Left ventricle myocardium inferior (tissue), 1 donor: ENCODE data around the gene SLC66A1. TPM values are rescaled to one million over a fixed set of nuclear protein-coding genes. Genes with fewer than 3 reads are reported as not detected.

Experiments used
- DNase-seq: peaks from one replicate; pipeline ENCODE4 v3.0.0-alpha.2; 2020
- H3K27ac ChIP-seq: fragments of 200-600 bp; replicated peaks from 2 replicates; pipeline ENCODE4 v1.8.0; 2021
- H3K27me3 ChIP-seq: fragments of 200-600 bp; 2 replicates; pipeline ENCODE4 v1.8.0; 2021; ENCODE audit warnings: low read depth
- H3K36me3 ChIP-seq: fragments of 200-600 bp; 2 replicates; pipeline ENCODE4 v1.8.0; 2021
- H3K4me1 ChIP-seq: fragments of 200-600 bp; 2 replicates; pipeline ENCODE4 v1.8.0; 2021
- H3K4me3 ChIP-seq: fragments of 200-600 bp; 2 replicates; pipeline ENCODE4 v1.8.0; 2021; ENCODE audit warnings: mild to moderate bottlenecking, moderate library complexity
- H3K9me3 ChIP-seq: fragments of 200-600 bp; replicated peaks from 2 replicates; pipeline ENCODE4 v1.8.0; 2021
- intact Hi-C: fragments of 100-400 bp; cut with micrococcal nuclease; formaldehyde crosslinking; loops from one replicate; pipeline ENCODE4 v1.11.0; 2022
- total RNA-seq: library from RNA; stranded (reverse); fragmentation: NEBNext Ultra II Directional; extraction: Animal tissue kit (Norgen Biotek cat#: 25700); gene quantifications from one replicate; pipeline ENCODE4 v1.2.1, GENCODE V29; 2021
- TF ChIP-seq, protein P1 (sequence below): fragments of 200-600 bp; IDR thresholded peaks from 2 replicates; pipeline ENCODE4 v1.8.0; 2021; ENCODE audit warnings: antibody characterized with exemption, mild to moderate bottlenecking, borderline replicate concordance
- donor health status: DM: no; HTN: yes; CAD: no; lungs with severe emphysema.

SLC66A1 gene
- total RNA-seq, 1 donor from 2014 or later = 5.8 TPM

DNA sequence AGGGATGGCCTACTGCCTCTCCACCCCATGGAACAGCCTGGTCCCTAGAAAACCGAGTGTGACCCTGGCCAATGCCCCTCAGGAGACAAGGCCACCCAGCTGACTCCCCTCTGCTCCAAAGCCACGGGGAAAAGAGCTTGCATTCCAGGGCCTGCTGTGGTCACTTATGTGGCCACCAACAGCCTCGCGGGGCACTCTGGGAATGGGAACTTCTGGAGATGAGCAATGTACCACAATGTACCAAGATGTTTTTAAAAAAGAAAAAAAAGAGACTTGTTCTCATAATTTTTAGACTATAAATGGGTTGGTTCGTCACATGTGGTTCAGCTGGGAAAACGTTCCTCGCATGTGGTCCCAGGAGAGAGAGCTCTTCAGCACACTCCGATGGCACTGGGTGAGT lies 62.8 kb downstream of the SLC66A1 start:
- Histone ChIP-seq H3K36me3 (peaks cover 47% of the 10 kb centered on the region), H3K27me3 (no peaks in the 10 kb centered on the region), H3K27ac (peak overlapping the region; percentile 65), H3K9me3 (no peaks in the 10 kb centered on the region), H3K4me1 (peaks cover 66% of the 10 kb centered on the region), H3K4me3 (no peak overlapping the region)
- TF ChIP-seq, protein P1, sequence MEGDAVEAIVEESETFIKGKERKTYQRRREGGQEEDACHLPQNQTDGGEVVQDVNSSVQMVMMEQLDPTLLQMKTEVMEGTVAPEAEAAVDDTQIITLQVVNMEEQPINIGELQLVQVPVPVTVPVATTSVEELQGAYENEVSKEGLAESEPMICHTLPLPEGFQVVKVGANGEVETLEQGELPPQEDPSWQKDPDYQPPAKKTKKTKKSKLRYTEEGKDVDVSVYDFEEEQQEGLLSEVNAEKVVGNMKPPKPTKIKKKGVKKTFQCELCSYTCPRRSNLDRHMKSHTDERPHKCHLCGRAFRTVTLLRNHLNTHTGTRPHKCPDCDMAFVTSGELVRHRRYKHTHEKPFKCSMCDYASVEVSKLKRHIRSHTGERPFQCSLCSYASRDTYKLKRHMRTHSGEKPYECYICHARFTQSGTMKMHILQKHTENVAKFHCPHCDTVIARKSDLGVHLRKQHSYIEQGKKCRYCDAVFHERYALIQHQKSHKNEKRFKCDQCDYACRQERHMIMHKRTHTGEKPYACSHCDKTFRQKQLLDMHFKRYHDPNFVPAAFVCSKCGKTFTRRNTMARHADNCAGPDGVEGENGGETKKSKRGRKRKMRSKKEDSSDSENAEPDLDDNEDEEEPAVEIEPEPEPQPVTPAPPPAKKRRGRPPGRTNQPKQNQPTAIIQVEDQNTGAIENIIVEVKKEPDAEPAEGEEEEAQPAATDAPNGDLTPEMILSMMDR = no peak
- DNase-seq = no peak
- intact Hi-C loops = no loop called here

DNA sequence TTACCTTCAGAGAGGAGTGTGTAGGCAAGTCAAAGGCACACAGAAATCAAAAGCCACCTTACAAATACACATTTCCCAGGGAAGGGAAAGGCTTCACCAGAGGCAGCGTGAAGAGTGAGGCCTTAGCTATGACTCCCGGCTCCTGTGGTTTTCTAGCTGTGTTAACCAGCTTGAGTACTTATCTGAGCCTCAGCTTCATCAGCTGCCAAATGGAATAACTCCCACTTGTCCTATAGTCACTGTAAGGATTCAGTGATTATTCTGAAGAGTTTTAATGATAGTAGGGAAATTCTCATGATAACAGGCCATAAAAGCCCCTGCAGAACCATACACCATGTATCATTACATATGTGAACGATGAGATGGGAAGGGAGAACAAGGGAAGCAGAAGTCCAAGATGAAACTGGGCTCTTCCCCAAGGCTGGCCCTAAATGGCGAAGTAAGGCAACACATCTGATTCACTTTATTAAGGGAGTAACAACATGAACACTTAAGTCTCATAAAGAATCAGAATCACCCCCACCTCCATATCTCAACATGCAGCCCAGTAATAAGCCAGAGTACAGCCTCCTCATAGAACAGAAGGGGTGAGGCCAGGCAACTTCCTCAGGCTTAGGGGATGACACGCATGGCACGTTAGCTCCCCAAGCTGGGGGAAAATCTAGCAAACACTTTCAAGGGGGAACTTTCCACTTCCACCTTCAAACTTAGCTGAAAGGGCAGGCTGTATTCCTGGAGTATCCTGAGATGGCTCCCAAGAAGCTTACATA lies 63.7 kb downstream of the SLC66A1 start:
- no peaks in the 10 kb centered on the region for H3K27me3 ChIP-seq
- H3K9me3 ChIP-seq = no peaks in the 10 kb centered on the region
- intact Hi-C loops = no loop called here
- H3K4me3 ChIP-seq = no peak overlapping the region
- TF ChIP-seq, protein P1 = no peak
- H3K27ac ChIP-seq = peak overlapping the region; percentile 65
- peaks cover 57% of the 10 kb centered on the region for H3K4me1 ChIP-seq
- peaks cover 56% of the 10 kb centered on the region for H3K36me3 ChIP-seq
- DNase-seq = no peak

DNA sequence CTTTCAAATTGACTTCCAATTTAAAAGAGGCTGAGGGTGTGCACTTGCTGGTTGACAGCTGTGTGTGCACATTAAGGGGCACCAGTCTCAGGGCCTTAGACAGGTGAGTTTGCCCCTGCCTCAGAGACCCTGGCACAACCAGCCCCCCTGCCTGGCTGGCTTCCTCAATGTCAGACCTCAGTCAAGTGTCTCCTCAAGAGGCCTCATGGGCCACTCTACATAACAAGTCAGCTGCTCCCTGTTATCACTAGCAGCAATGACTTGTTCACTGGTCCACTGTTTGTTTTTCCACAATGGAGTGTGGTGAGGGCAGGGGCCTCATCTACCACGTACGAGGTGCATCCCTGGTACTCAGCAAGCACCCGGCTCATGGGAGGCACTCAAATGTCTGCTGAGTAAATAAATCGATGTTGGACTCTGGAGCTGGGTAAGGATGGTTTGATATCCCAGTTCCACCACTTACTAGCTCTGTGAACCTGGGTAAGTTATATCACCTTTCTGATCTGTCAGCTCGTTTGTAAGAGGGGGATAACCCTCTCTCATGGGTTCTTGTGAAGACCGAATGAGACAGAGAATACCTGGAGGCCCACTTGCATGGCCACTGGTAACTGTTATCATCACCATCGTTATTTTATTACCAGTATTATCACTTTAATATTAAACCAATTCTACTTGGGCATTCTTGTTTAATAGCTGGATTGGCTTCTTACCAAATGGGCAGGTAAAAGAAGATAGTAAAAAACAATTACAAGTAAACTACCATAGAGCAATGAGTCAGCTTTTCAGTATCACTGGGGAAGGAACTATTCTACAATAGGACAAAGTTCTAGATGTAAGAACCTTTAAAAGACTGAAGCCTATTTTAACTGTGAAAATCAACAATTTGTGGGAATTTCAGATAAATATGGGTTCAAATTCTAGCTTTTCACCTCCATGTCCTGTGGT lies 64.6 kb downstream of the SLC66A1 start:
- Histone ChIP-seq H3K4me1 (peaks cover 48% of the 10 kb centered on the region), H3K4me3 (no peak overlapping the region), H3K36me3 (peaks cover 58% of the 10 kb centered on the region), H3K27ac (no peak overlapping the region), H3K27me3 (no peaks in the 10 kb centered on the region), H3K9me3 (no peaks in the 10 kb centered on the region)
- no peak for DNase-seq
- intact Hi-C loops = no loop called here
- TF ChIP-seq, protein P1 = no peak

DNA sequence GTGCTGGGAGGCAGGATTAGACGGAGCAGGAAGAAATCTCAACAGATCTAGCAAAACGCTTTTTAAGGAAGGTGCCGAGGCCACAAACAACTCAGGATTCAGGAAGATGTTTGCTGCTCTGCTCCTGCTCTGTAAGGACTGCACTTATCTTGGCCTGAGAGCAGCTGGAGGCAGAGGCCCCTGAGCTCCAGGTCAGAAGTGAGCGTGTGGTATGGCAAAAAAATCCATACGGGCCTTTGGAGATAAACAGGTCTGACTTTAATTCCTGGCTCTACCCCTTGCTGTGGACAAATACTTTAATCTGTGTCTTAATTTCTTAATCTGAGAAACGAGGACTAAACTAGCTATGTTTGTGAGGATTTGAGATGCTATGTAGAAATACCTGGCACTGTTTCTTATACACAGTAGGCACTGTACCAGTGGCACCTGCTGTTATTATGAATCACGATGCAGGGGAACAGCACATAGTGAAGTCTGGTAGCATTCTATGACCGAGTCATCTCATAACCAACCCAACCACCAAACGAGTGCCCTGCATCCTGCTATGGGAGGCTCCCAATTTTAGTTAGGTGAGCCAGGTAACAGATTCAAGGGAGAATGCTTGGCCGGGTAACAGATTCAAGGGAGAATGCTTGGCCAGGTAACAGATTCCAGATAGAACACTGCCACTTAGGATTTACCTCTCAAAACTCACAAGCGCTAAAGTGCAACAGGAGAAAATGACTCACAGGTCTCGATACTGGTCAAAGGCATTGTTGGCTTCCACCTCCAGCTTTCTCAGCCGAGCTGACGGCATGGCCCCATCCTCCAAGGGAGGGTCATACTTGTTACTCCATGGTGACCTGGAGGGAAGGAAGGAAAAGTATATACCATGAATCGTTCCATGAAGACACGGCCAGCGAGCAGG lies 65.9 kb downstream of the SLC66A1 start:
- DNase-seq = no peak
- intact Hi-C loops = no loop called here

More for the DNA sequence above, 65.9 kb downstream of the SLC66A1 start:
- no peaks in the 10 kb centered on the region for H3K27me3 ChIP-seq
- peaks cover 62% of the 10 kb centered on the region for H3K36me3 ChIP-seq
- peaks cover 41% of the 10 kb centered on the region for H3K4me1 ChIP-seq
- no peak overlapping the region for H3K4me3 ChIP-seq
- TF ChIP-seq, protein P1 = no peak
- no peaks in the 10 kb centered on the region for H3K9me3 ChIP-seq
- H3K27ac ChIP-seq = no peak overlapping the region

Other genes with a start within 250 kb of the SLC66A1 start
- gene UBR4, start 102.1 kb upstream of the SLC66A1 start, total RNA-seq = 54.3 TPM
- gene EMC1, start 60.8 kb upstream of the SLC66A1 start, total RNA-seq = 27.6 TPM
- gene MRTO4, start 60.5 kb upstream of the SLC66A1 start, total RNA-seq = 10.0 TPM
- gene AKR7A3, start 23.6 kb upstream of the SLC66A1 start, total RNA-seq = 0.14 TPM
- 43.7 TPM for gene AKR7A2, start 182 bp upstream of the SLC66A1 start, total RNA-seq
- 217 TPM for gene CAPZB, start 173.2 kb downstream of the SLC66A1 start, total RNA-seq